ENCODE results near the gene SPAG6.
"Not testable (repeated sequence)": the region's sequence is repeated elsewhere in the genome, so short reads cannot be mapped to it uniquely, and the experiment has no call there.

The SPAG6 gene

GRCh38 chr10:22372298-22372697, 27.0 kb downstream of the SPAG6 start:
- DNase-seq (ENCODE audit: low spot score), result no peak

GRCh38 chr10:22372917-22373316, 27.6 kb downstream of the SPAG6 start:
- DNase-seq (ENCODE audit: low spot score), result no peak

- no peak for DNase-seq (ENCODE audit: low spot score)
Measured at GRCh38 chr10:22374489-22375126, 29.3 kb downstream of the SPAG6 start.

- DNase-seq (ENCODE audit: low spot score), result no peak
Measured at GRCh38 chr10:22379059-22379458, 33.8 kb downstream of the SPAG6 start.

- no peak for DNase-seq (ENCODE audit: low spot score)
Measured at GRCh38 chr10:22381262-22381661, 36.0 kb downstream of the SPAG6 start.

- no peak for DNase-seq (ENCODE audit: low spot score)
Measured at GRCh38 chr10:22386503-22386902, 41.2 kb downstream of the SPAG6 start.

GRCh38 chr10:22389856-22390589, 44.7 kb downstream of the SPAG6 start:
- DNase-seq (ENCODE audit: low spot score), result no peak

- no peak for DNase-seq (ENCODE audit: low spot score)
Measured at GRCh38 chr10:22391600-22391999, 46.3 kb downstream of the SPAG6 start.

- not testable (repeated sequence) for DNase-seq (ENCODE audit: low spot score)
Measured at GRCh38 chr10:22396195-22396594, 50.9 kb downstream of the SPAG6 start.

- DNase-seq (ENCODE audit: low spot score), result not testable (repeated sequence)
Measured at GRCh38 chr10:22406916-22407315, 61.6 kb downstream of the SPAG6 start.

GRCh38 chr10:22410394-22410793, 65.1 kb downstream of the SPAG6 start:
- no peak for DNase-seq (ENCODE audit: low spot score)

- DNase-seq (ENCODE audit: low spot score), result no peak
Measured at GRCh38 chr10:22410846-22411245, 65.5 kb downstream of the SPAG6 start.

GRCh38 chr10:22414146-22414545, 68.8 kb downstream of the SPAG6 start:
- DNase-seq (ENCODE audit: low spot score), result no peak

- DNase-seq (ENCODE audit: low spot score), result no peak
Measured at GRCh38 chr10:22415072-22415471, 69.8 kb downstream of the SPAG6 start.

GRCh38 chr10:22417736-22418268, 72.5 kb downstream of the SPAG6 start:
- no peak for DNase-seq (ENCODE audit: low spot score)

GRCh38 chr10:22420787-22421517, 75.7 kb downstream of the SPAG6 start:
- DNase-seq (ENCODE audit: low spot score), result no peak

- DNase-seq (ENCODE audit: low spot score), result no peak
Measured at GRCh38 chr10:22426653-22427052, 81.4 kb downstream of the SPAG6 start.

GRCh38 chr10:22427101-22427500, 81.8 kb downstream of the SPAG6 start:
- DNase-seq (ENCODE audit: low spot score), result no peak

GRCh38 chr10:22427890-22428571, 82.7 kb downstream of the SPAG6 start:
- DNase-seq (ENCODE audit: low spot score), result no peak

GRCh38 chr10:22429146-22429545, 83.8 kb downstream of the SPAG6 start:
- no peak for DNase-seq (ENCODE audit: low spot score)

- DNase-seq (ENCODE audit: low spot score), result no peak
Measured at GRCh38 chr10:22429981-22430421, 84.7 kb downstream of the SPAG6 start.

GRCh38 chr10:22433875-22434274, 88.6 kb downstream of the SPAG6 start:
- DNase-seq (ENCODE audit: low spot score), result no peak
